Measurements from ENCODE around the gene CAPS2.

Gene CAPS2

DNA sequence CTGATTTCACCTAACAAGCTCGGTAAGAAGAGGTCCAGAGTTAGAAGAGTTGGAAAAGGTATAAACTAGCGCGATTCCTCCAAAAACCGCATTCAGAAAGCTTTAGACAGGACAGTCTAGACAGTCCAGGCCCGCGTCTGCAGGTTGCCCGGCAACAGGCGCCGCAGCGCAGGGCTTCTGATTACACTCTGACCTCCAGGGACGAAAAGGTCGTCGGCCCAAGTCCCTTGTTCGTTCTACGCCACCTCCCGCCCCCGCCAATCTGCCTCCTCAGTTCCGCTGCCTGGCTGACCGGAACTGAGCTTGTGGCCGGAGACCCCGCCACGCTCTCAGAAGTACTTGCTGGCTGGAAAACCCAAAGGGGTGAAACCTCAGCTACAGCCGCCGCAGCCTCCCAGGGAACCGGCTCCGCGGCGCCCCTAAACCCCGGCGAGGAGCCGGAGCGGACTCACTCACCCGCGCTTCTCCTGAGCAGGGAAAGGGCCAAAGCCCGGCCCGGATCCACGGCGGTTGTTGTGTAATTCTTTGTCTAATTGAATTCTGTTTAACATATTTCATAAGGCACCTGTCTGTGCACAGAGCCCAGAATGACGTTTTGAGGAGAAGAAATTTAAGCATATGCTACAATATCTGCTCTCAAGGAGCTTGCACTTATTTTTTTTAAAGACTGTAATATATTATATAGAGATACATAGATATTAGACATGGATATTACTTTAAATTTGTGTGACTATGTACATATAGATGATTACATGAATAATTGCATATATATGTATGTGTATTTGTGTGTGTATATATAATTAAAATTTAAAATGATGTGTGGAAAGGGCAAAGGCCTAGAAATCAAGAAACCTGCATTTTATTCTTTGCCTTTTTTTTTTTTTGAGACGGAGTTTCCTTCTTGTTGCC is at the start of gene CAPS2:
TSS of gene CAPS2 (minus strand) at position 407 of the 909 bp plus-strand sequence. CDS start 3,826 bp downstream, outside the sequence.
- DNase-seq (ENCODE audit: low read depth) = peak; percentile 86
- TF ChIP-seq CTCF (conservative IDR thresholded peaks at IDR 0.05; ENCODE audit: low read length) = no peak
- H3K4me3 ChIP-seq (ENCODE audit: low read length) = peak within 1 kb of the TSS; percentile 78

DNA sequence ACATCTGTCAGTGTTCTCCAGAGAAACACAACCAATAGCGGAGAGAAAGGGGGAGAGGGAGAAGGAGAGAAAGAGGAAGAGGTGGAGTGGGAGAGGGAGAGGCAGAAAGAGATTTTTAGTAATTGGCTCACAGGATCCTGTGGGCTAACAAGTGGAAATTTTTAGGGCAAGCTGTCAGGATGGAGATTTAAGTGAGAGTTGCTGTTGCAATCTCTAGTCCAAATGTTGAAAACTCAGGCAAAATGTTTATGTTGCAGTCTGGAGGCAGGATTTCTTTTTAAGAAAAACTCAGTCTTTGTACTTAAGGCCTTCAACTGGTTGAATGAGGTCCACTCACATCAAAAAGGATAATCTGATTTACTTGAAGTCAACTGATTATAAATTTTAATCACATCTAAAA is 48.2 kb upstream of the CAPS2 start:
- H3K4me3 ChIP-seq (ENCODE audit: low read length) = no peak overlapping the region
- DNase-seq (ENCODE audit: low read depth) = peak; percentile 71

GRCh38 chr12:75374971-75375370 is 44.8 kb upstream of the CAPS2 start:
- TF ChIP-seq CTCF (conservative IDR thresholded peaks at IDR 0.05; ENCODE audit: low read length) = no peak
- no peak overlapping the region for H3K4me3 ChIP-seq (ENCODE audit: low read length)
- DNase-seq (ENCODE audit: low read depth) = peak; percentile 8

More for the DNA sequence above, 48.2 kb upstream of the CAPS2 start:
- no peak for TF ChIP-seq CTCF (conservative IDR thresholded peaks at IDR 0.05; ENCODE audit: low read length)

DNA sequence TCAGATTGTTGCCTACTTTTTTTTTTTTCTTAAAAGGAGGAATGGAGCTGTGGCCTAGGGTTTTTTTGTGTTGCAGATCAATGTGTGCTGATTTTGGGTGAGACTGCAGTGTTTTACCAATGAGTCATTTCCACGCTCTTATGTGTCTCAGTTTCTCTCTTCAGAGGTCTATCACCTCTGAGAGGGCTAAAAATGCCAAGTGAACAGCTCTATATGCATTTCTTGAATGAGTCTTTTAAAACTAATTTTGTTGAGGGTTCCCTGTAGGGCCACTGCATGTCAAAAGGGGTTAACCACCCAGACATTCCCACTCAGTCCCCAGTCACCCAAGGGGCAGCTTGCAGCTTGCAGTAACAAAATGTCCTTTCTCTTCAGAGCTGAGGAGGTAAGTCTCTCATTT is 36.5 kb upstream of the CAPS2 start:
- H3K4me3 ChIP-seq (ENCODE audit: low read length) = no peak overlapping the region
- DNase-seq (ENCODE audit: low read depth) = peak; percentile 30
- TF ChIP-seq CTCF (conservative IDR thresholded peaks at IDR 0.05; ENCODE audit: low read length) = no peak

DNA sequence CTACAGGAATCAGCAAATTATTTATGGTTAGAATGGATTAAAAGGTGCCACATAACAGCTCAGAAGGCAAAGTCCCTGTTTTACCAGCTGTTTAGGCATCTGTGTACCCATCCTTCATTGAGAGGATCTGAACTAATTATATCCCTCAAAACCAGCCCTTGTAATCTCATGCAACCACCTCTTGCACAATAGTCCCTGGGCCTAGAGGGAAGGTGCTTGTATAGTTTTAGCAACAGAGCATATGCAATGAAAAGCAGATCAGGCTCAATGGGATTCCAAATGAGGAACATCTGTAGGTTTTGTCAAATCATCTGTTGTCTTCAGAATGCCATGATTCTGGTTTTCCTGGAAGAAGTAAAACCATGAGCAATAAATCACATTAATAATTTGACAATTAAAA is 34.8 kb upstream of the CAPS2 start:
- no peak for TF ChIP-seq CTCF (conservative IDR thresholded peaks at IDR 0.05; ENCODE audit: low read length)
- no peak overlapping the region for H3K4me3 ChIP-seq (ENCODE audit: low read length)
- DNase-seq (ENCODE audit: low read depth) = peak; percentile 95

- DNase-seq (ENCODE audit: low read depth) = no peak
- TF ChIP-seq CTCF (conservative IDR thresholded peaks at IDR 0.05; ENCODE audit: low read length) = no peak
- H3K4me3 ChIP-seq (ENCODE audit: low read length) = no peak overlapping the region
Observed at GRCh38 chr12:75361408-75361807, 31.3 kb upstream of the CAPS2 start.

- DNase-seq (ENCODE audit: low read depth) = no peak
- no peak for TF ChIP-seq CTCF (conservative IDR thresholded peaks at IDR 0.05; ENCODE audit: low read length)
- no peak overlapping the region for H3K4me3 ChIP-seq (ENCODE audit: low read length)
Observed at GRCh38 chr12:75360920-75361319, 30.8 kb upstream of the CAPS2 start.
